Prostate gland (tissue), 2 donors: ENCODE data around the gene SNX21.

ENCODE experiments used
- POLR2A ChIP-seq: fragments of 450-650 bp; IDR thresholded peaks from one replicate; pipeline ENCODE4 v1.6.1; 2016; ENCODE audit warnings: antibody characterized with exemption, mild to moderate bottlenecking
- POLR2AphosphoS5 ChIP-seq: sonication (generic); formaldehyde crosslinking; IDR thresholded peaks from one replicate; pipeline ENCODE4 v1.6.1; 2017; ENCODE audit warnings: antibody characterized with exemption
- TF ChIP-seq, protein P1 (sequence below), 4 experiments: fragments of 200-600 bp in 2 of 4; fragments of 450-650 bp in 2 of 4; sonication (generic) in 2 of 4; IDR thresholded peaks; 1 replicate in 3 of 4; 2 replicates in 1 of 4; pipeline ENCODE4 v1.5.1; 2016 to 2019; ENCODE audit warnings: antibody characterized with exemption in 4 of 4, mild to moderate bottlenecking in 2 of 4, moderate library complexity in 2 of 4

DNA sequence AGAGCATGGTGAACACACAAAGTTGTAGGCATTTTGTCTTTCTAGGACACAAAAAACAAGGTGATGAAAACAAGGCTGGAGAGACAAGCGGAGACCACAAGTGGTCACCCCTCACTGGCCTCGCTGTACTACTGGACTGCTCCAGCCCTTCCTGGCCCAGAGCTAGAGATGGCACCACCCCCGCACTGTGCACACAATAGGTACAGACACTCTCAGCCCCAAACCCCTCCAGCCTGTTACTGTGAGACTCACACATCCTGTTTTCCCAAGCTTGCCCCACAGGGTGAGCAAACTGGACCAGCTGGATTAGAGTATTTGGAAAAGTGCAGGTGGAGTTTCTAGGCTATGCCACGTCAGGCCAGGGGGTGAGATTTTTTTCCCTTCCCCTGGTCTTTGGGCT lies 39.0 kb downstream of the SNX21 start:
- TF ChIP-seq POLR2A = no peak
- TF ChIP-seq, protein P1, sequence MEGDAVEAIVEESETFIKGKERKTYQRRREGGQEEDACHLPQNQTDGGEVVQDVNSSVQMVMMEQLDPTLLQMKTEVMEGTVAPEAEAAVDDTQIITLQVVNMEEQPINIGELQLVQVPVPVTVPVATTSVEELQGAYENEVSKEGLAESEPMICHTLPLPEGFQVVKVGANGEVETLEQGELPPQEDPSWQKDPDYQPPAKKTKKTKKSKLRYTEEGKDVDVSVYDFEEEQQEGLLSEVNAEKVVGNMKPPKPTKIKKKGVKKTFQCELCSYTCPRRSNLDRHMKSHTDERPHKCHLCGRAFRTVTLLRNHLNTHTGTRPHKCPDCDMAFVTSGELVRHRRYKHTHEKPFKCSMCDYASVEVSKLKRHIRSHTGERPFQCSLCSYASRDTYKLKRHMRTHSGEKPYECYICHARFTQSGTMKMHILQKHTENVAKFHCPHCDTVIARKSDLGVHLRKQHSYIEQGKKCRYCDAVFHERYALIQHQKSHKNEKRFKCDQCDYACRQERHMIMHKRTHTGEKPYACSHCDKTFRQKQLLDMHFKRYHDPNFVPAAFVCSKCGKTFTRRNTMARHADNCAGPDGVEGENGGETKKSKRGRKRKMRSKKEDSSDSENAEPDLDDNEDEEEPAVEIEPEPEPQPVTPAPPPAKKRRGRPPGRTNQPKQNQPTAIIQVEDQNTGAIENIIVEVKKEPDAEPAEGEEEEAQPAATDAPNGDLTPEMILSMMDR (IDR thresholded peaks at IDR 0.05) = no peak
- TF ChIP-seq POLR2AphosphoS5 = no peak
